A549 (cell line): ENCODE data around the gene MORC2. TPM values are rescaled to one million over a fixed set of nuclear protein-coding genes. Genes with fewer than 3 reads are reported as not detected.

Experiments used
- ATAC-seq, 2 experiments: fragments of 200-7000 bp in 1 of 2; fragments of >200 bp in 1 of 2; cut with Nextera tagmentation in 1 of 2; cut with Tn5 transposase in 1 of 2; 3 replicates each; pipeline versions ENCODE4 v1.8.0 to v1.9.1; 2018 to 2020; ENCODE audit warnings: mild to moderate bottlenecking in 1 of 2, moderate library complexity in 1 of 2
- CTCF ChIA-PET: fragments of 300-600 bp; sonication (Branson Sonifier 250); formaldehyde crosslinking; extraction: SDS; loops from one replicate; lab custom pipeline; 2021; ENCODE audit warnings: antibody characterized with exemption, inconsistent platforms; lab: Yijun Ruan, JAX
- POLR2A ChIA-PET: fragments of 350-600 bp; formaldehyde crosslinking; extraction: SDS; loops from one replicate; lab custom pipeline; 2021; ENCODE audit warnings: antibody characterized with exemption, inconsistent platforms; lab: Yijun Ruan, JAX
- DNase-seq, 2 experiments: peaks; one replicate each; pipeline versions ENCODE4 v3.0.0 to v3.0.0-alpha.2; 2011 to 2016; ENCODE audit warnings: low read depth in 1 of 2, low spot score in 1 of 2
- FAIRE-seq: peaks from 2 replicates; lab custom pipeline; 2011; peaks lifted over from hg19 to GRCh38; lab: Jason Lieb, UNC
- H3K27ac ChIP-seq, 2 experiments: fragments of >200 bp; sonication (Bioruptor Twin); formaldehyde crosslinking; 3 replicates each; pipeline ENCODE4 v1.5.1; 2016 to 2017
- H3K4me1 ChIP-seq: fragments of >200 bp; sonication (Bioruptor Twin); formaldehyde crosslinking; 3 replicates; pipeline ENCODE4 v1.6.1; 2016
- H3K4me2 ChIP-seq: fragments of >200 bp; sonication (Bioruptor Twin); formaldehyde crosslinking; 3 replicates; pipeline ENCODE4 v1.6.1; 2016
- H3K4me3 ChIP-seq: fragments of >200 bp; sonication (Bioruptor Twin); formaldehyde crosslinking; 3 replicates; pipeline ENCODE4 v1.5.1; 2016
- H3K9me3 ChIP-seq: fragments of >200 bp; sonication (Bioruptor Twin); formaldehyde crosslinking; 3 replicates; pipeline ENCODE4 v1.6.1; 2016
- CTCF ChIP-seq: fragments of >200 bp; sonication (Bioruptor Twin); formaldehyde crosslinking; IDR thresholded peaks from 3 replicates; pipeline ENCODE4 v1.5.1; 2016
- FOSL2 ChIP-seq, 2 experiments: fragments of 450-650 bp in 1 of 2; fragments of >200 bp in 1 of 2; sonication (Bioruptor Twin) in 1 of 2; formaldehyde crosslinking; IDR thresholded peaks; 2 replicates each; pipeline versions ENCODE4 v1.5.0 to v1.6.1; 2016 to 2020; ENCODE audit warnings: mild to moderate bottlenecking in 1 of 2, moderate library complexity in 1 of 2
- FOXS1 ChIP-seq: fragments of 250-450 bp; sonication (Bioruptor Pico); IDR thresholded peaks from 2 replicates; pipeline ENCODE4 v1.5.0; 2020; ENCODE audit warnings: mild to moderate bottlenecking, moderate library complexity
- HDAC2 ChIP-seq: fragments of 200-600 bp; sonication (generic); IDR thresholded peaks from 2 replicates; pipeline ENCODE4 v1.6.1; 2016
- HOXA7 ChIP-seq: fragments of 250-450 bp; sonication (Bioruptor Pico); IDR thresholded peaks from 2 replicates; pipeline ENCODE4 v1.5.0; 2020; ENCODE audit warnings: mild to moderate bottlenecking, moderate library complexity
- HOXB5 ChIP-seq: fragments of 250-450 bp; sonication (Bioruptor Pico); IDR thresholded peaks from 2 replicates; pipeline ENCODE4 v1.5.0; 2020; ENCODE audit warnings: mild to moderate bottlenecking, moderate library complexity
- KDM1A ChIP-seq: fragments of 200-600 bp; sonication (generic); IDR thresholded peaks from 2 replicates; pipeline ENCODE4 v1.6.1; 2016; ENCODE audit warnings: low read depth, mild to moderate bottlenecking
- NR3C1 ChIP-seq: fragments of >200 bp; sonication (Bioruptor Twin); formaldehyde crosslinking; IDR thresholded peaks from 3 replicates; pipeline ENCODE4 v1.6.1; 2017
- PHF8 ChIP-seq: fragments of 200-600 bp; sonication (generic); IDR thresholded peaks from 2 replicates; pipeline ENCODE4 v1.6.1; 2016; ENCODE audit warnings: low read depth, mild to moderate bottlenecking, antibody characterized with exemption, moderate library complexity, borderline replicate concordance
- RARB ChIP-seq: fragments of 250-450 bp; sonication (Bioruptor Pico); IDR thresholded peaks from 2 replicates; pipeline ENCODE4 v1.8.0; 2021; ENCODE audit warnings: mild to moderate bottlenecking, moderate library complexity
- SMC3 ChIP-seq: fragments of >200 bp; sonication (Bioruptor Twin); formaldehyde crosslinking; IDR thresholded peaks from 3 replicates; pipeline ENCODE4 v1.6.1; 2018; ENCODE audit warnings: inconsistent platforms
- ZSCAN20 ChIP-seq: fragments of 250-450 bp; sonication (Bioruptor Pico); IDR thresholded peaks from 2 replicates; pipeline ENCODE4 v1.8.0; 2022; ENCODE audit warnings: mild to moderate bottlenecking, moderate library complexity
- WGBS: methylation state at CpG from one replicate; pipeline ENCODE4 v1.1.6; 2017; ENCODE audit errors: missing lambda C conversion rate; 5-methylcytosine and 5-hydroxymethylcytosine counted together
- polyA plus RNA-seq, 4 experiments: library from polyadenylated mRNA; depleted of rRNA in 3 of 4; stranded (reverse); fragments of >200 nt; fragmentation: RNase III in 1 of 4; extraction: RNeasy Plus Mini Kit Qiagen cat#74134 plus additional on column Dnase treatment in 1 of 4; gene quantifications; 2 replicates in 3 of 4; 3 replicates in 1 of 4; pipeline ENCODE4 v1.2.3, GENCODE V29; 2011 to 2017
- TF ChIP-seq, protein P1 (sequence below): fragments of 250-450 bp; sonication (Bioruptor Pico); IDR thresholded peaks from 2 replicates; pipeline ENCODE4 v1.5.0; 2021; ENCODE audit warnings: mild to moderate bottlenecking, moderate library complexity, borderline replicate concordance
- TF ChIP-seq, protein P2 (sequence below): IDR thresholded peaks from 2 replicates; pipeline ENCODE4 v1.6.1; 2012; ENCODE audit warnings: low read depth, borderline replicate concordance
- TF ChIP-seq, protein P3 (sequence below): fragments of 250-450 bp; sonication (Bioruptor Pico); IDR thresholded peaks from 2 replicates; pipeline ENCODE4 v1.5.0; 2020; ENCODE audit warnings: low read depth, mild to moderate bottlenecking, moderate library complexity
- TF ChIP-seq, protein P4 (sequence below): fragments of 150-350 bp; IDR thresholded peaks from 2 replicates; pipeline ENCODE4 v1.6.1; 2014; ENCODE audit warnings: low read depth, mild to moderate bottlenecking, low read length

The MORC2 gene
- polyA plus RNA-seq, 2 of the 4 experiments (the other 2 are of a cell fraction) = 14.8 to 16.0 TPM

- Histone ChIP-seq H3K27ac (no peak overlapping the region), H3K4me3 (no peak overlapping the region), H3K4me1 (no peaks in the 10 kb centered on the region), H3K9me3 (no peaks in the 10 kb centered on the region), H3K4me2 (no peak overlapping the region)
- ChIA-PET POLR2A (no interaction called here), CTCF (interaction anchor here (0.8 to 1.4 kb wide), 5 partner anchors 11 to 130 kb away, joined by 3 to 5 read pairs (median 3); no protein-coding TSS in a partner anchor)
- FAIRE-seq (no peak), ATAC-seq (no peak), DNase-seq (no peak)
- 80% methylated on average over 7 of the region's 23 CpGs for WGBS
- no peak for TF ChIP-seq KDM1A
- no peak for TF ChIP-seq PHF8
- TF ChIP-seq RARB = no peak
- TF ChIP-seq SMC3 = no peak
- TF ChIP-seq HOXB5 (CRISPR knock-in tag) = no peak
- TF ChIP-seq, protein P1, sequence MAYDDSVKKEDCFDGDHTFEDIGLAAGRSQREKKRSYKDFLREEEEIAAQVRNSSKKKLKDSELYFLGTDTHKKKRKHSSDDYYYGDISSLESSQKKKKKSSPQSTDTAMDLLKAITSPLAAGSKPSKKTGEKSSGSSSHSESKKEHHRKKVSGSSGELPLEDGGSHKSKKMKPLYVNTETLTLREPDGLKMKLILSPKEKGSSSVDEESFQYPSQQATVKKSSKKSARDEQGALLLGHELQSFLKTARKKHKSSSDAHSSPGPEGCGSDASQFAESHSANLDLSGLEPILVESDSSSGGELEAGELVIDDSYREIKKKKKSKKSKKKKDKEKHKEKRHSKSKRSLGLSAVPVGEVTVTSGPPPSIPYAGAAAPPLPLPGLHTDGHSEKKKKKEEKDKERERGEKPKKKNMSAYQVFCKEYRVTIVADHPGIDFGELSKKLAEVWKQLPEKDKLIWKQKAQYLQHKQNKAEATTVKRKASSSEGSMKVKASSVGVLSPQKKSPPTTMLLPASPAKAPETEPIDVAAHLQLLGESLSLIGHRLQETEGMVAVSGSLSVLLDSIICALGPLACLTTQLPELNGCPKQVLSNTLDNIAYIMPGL (CRISPR knock-in tag) = no peak
- no peak for TF ChIP-seq HDAC2
- no peak for TF ChIP-seq FOSL2 (IDR thresholded peaks at IDR 0.05)
- TF ChIP-seq FOSL2 (CRISPR knock-in tag; IDR thresholded peaks at IDR 0.05) = no peak
- TF ChIP-seq, protein P2, sequence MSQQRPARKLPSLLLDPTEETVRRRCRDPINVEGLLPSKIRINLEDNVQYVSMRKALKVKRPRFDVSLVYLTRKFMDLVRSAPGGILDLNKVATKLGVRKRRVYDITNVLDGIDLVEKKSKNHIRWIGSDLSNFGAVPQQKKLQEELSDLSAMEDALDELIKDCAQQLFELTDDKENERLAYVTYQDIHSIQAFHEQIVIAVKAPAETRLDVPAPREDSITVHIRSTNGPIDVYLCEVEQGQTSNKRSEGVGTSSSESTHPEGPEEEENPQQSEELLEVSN = no peak
- no peak for TF ChIP-seq HOXA7 (CRISPR knock-in tag)
- TF ChIP-seq NR3C1 = no peak
- no peak for TF ChIP-seq FOXS1 (CRISPR knock-in tag)
- TF ChIP-seq CTCF = no peak
Observed at GRCh38 chr22:30893434-30894370, 74.9 kb downstream of the MORC2 start.

DNA sequence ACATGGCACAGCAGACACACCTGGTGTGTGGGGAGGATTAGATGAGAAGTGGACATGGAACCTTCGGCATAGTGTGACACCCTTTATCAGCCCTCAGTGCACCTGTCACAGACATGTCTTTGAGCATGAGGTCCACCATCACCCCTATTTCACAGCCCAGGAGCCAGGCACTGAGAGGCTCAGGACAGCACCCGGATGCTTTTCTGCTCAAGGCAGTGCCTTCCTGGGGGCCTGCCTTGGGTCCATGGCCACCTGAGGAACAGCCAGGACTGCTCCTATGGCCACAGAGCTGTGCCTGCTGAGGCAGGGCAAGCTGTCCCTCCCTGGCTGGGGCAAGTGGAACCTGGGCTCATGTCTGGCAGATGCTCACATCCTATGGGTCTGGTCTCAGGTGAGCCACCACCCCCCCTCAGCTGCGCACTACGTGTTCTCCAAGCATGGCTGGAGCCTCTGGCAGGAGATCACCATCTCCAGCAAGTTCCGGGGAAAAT lies 75.8 kb downstream of the MORC2 start:
- TF ChIP-seq ZSCAN20 (no peak), SMC3 (no peak)
- TF ChIP-seq, protein P3, sequence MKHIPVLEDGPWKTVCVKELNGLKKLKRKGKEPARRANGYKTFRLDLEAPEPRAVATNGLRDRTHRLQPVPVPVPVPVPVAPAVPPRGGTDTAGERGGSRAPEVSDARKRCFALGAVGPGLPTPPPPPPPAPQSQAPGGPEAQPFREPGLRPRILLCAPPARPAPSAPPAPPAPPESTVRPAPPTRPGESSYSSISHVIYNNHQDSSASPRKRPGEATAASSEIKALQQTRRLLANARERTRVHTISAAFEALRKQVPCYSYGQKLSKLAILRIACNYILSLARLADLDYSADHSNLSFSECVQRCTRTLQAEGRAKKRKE (CRISPR knock-in tag) = no peak
- TF ChIP-seq, protein P2 = no peak
- TF ChIP-seq, protein P4, sequence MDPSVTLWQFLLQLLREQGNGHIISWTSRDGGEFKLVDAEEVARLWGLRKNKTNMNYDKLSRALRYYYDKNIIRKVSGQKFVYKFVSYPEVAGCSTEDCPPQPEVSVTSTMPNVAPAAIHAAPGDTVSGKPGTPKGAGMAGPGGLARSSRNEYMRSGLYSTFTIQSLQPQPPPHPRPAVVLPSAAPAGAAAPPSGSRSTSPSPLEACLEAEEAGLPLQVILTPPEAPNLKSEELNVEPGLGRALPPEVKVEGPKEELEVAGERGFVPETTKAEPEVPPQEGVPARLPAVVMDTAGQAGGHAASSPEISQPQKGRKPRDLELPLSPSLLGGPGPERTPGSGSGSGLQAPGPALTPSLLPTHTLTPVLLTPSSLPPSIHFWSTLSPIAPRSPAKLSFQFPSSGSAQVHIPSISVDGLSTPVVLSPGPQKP = no peak

More for the DNA sequence above, 75.8 kb downstream of the MORC2 start:
- WGBS = 95% methylated on average over 2 of the region's 5 CpGs
- Histone ChIP-seq H3K4me3 (no peak overlapping the region), H3K4me2 (no peak overlapping the region), H3K4me1 (no peaks in the 10 kb centered on the region), H3K9me3 (no peaks in the 10 kb centered on the region), H3K27ac (no peak overlapping the region)
- no peak for ATAC-seq
- DNase-seq = no peak
- ChIA-PET POLR2A (no interaction called here), CTCF (interaction anchor here (1.4 to 2.0 kb wide), 3 partner anchors 14 to 129 kb away, joined by 3 to 12 read pairs (median 4); no protein-coding TSS in a partner anchor)
- FAIRE-seq = no peak
